ENCODE results near the gene ZNF208. TPM values are rescaled to one million over a fixed set of nuclear protein-coding genes. Genes with fewer than 3 reads are reported as not detected.
"Not testable (repeated sequence)": the region's sequence is repeated elsewhere in the genome, so short reads cannot be mapped to it uniquely, and the experiment has no call there.

Gene ZNF208
- total and polyA plus RNA-seq, 9 donors, result 0.27 to 0.85 (median 0.48) TPM

DNA sequence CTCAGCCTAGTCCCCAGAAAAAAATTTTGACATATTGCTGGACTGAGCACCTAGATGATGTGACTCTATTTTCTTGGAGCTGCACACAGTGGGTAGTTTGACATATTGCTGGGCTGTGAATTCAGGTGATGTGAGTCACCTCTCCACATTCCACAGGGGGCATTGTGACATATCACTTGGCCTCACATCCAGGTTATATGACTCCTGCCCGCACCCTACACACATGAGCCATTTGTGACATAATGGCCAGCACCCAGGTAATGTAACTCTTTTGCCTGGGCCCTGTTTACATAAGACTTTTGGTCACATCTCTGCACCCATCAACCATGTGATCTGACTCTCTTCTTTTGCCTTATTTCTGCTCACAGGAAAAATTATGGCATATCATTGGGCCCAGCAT is 119.7 kb downstream of the ZNF208 start:
- Histone ChIP-seq H3K27me3 (ENCODE audit: control insufficient read depth, insufficient read depth, low read length) (no peaks in the 10 kb centered on the region), H3K4me3 (ENCODE audit: low read length) (no peak overlapping the region), H3K4me1 (ENCODE audit: control insufficient read depth, insufficient read depth, low read length) (no peaks in the 10 kb centered on the region), H3K36me3 (ENCODE audit: control insufficient read depth, insufficient read depth, low read length) (no peaks in the 10 kb centered on the region), H3K9me3 (replicated peaks; ENCODE audit: control insufficient read depth, low read depth, low read length) (peaks cover 2% of the 10 kb centered on the region), H3K27ac (ENCODE audit: low read length) (no peak overlapping the region)
- whole genome bisulfite sequencing (ENCODE audit: insufficient coverage), result 67% methylated on average over 1 of the region's 1 CpG
- DNase-seq, result no peak

GRCh38 chr19:21890017-21890416 is 120.7 kb downstream of the ZNF208 start:
- H3K27me3 ChIP-seq (ENCODE audit: control insufficient read depth, insufficient read depth, low read length); H3K27ac ChIP-seq (ENCODE audit: low read length); DNase-seq; H3K4me3 ChIP-seq (ENCODE audit: low read length); H3K9me3 ChIP-seq (replicated peaks; ENCODE audit: control insufficient read depth, low read depth, low read length); H3K36me3 ChIP-seq (ENCODE audit: control insufficient read depth, insufficient read depth, low read length); H3K4me1 ChIP-seq (ENCODE audit: control insufficient read depth, insufficient read depth, low read length): not testable (repeated sequence)
- 4% methylated on average over 4 of the region's 9 CpGs for WGBS (ENCODE audit: insufficient coverage)

DNA sequence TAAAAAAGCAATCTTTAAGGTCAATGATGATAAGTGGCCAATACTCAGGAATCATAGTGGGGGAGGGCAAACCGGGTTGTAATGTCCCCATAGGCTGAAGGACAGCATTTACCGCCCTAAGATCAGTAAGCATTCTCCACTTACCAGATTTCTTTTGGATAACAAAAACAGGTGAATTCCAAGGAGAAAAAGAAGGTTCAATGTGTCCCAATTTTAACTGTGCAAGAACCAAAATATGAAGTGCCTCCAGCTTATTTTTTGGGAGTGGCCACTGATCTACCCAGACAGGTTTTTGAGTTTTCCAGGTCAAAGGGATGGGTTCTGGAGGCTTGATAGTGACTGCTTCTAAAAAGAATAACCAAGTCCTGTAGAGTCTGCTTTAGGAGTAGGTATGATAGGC is 125.2 kb downstream of the ZNF208 start:
- not testable (repeated sequence) for H3K27me3 ChIP-seq (ENCODE audit: control insufficient read depth, insufficient read depth, low read length); H3K4me1 ChIP-seq (ENCODE audit: control insufficient read depth, insufficient read depth, low read length); DNase-seq; H3K36me3 ChIP-seq (ENCODE audit: control insufficient read depth, insufficient read depth, low read length); H3K4me3 ChIP-seq (ENCODE audit: low read length); H3K27ac ChIP-seq (ENCODE audit: low read length); H3K9me3 ChIP-seq (replicated peaks; ENCODE audit: control insufficient read depth, low read depth, low read length)
- WGBS (ENCODE audit: insufficient coverage), result no CpG with 5 or more reads among the region's 2 CpGs

DNA sequence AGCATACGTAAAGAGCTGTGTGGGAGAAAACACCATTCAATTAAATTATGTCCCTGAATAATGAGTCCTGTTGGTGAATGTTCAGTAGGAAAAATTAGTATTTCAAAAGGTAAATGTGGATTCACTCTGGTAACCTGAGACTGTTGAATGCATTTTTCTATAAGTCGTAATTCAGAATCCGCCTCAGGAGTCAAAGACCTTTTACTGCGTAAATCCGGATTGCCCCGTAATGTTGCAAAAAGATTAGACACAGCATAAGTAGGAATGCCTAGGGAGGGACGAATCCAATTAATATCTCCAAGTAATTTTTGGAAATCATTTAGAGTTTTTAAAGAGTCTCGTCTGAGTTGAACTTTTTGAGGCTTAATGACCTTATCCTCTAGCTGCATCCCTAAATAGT is 126.0 kb downstream of the ZNF208 start:
- not testable (repeated sequence) for H3K4me1 ChIP-seq (ENCODE audit: control insufficient read depth, insufficient read depth, low read length); H3K27ac ChIP-seq (ENCODE audit: low read length); H3K9me3 ChIP-seq (replicated peaks; ENCODE audit: control insufficient read depth, low read depth, low read length); H3K27me3 ChIP-seq (ENCODE audit: control insufficient read depth, insufficient read depth, low read length); H3K4me3 ChIP-seq (ENCODE audit: low read length); DNase-seq; H3K36me3 ChIP-seq (ENCODE audit: control insufficient read depth, insufficient read depth, low read length)
- no CpG with 5 or more reads among the region's 8 CpGs for WGBS (ENCODE audit: insufficient coverage)

- Histone ChIP-seq H3K4me1 (ENCODE audit: control insufficient read depth, insufficient read depth, low read length) (no peaks in the 10 kb centered on the region), H3K27me3 (ENCODE audit: control insufficient read depth, insufficient read depth, low read length) (no peaks in the 10 kb centered on the region), H3K36me3 (ENCODE audit: control insufficient read depth, insufficient read depth, low read length) (no peaks in the 10 kb centered on the region), H3K9me3 (replicated peaks; ENCODE audit: control insufficient read depth, low read depth, low read length) (peaks cover 8% of the 10 kb centered on the region), H3K4me3 (ENCODE audit: low read length) (no peak overlapping the region), H3K27ac (ENCODE audit: low read length) (no peak overlapping the region)
- DNase-seq, result no peak
- WGBS (ENCODE audit: insufficient coverage), result 72% methylated on average over 9 of the region's 10 CpGs
Measured at GRCh38 chr19:21883516-21883915, 127.2 kb downstream of the ZNF208 start.

Other genes with a start within 250 kb of the ZNF208 start
- 11.4 TPM for gene ZNF100, start 243.4 kb downstream of the ZNF208 start, total RNA-seq
- 1 to 10 TPM; 4.6 to 7.7 (median 6.8) TPM for gene ZNF100, start 243.4 kb downstream of the ZNF208 start, polyA plus RNA-seq (ENCODE audit: insufficient read depth in 1 of 8, insufficient read length in 8 of 8, low replicate concordance in 1 of 8)
- 16.7 TPM for gene ZNF43, start 174.8 kb downstream of the ZNF208 start, total RNA-seq
- 10 to 100 TPM in 6 of 8 donors, 1 to 10 TPM in 2; 6.8 to 14.1 (median 12.0) TPM for gene ZNF43, start 174.8 kb downstream of the ZNF208 start, polyA plus RNA-seq (ENCODE audit: insufficient read depth in 1 of 8, insufficient read length in 8 of 8, low replicate concordance in 1 of 8)
- gene ZNF257, start 41.5 kb upstream of the ZNF208 start, total RNA-seq, result 2.8 TPM
- 1 to 10 TPM in 6 of 8 donors, under 1 TPM in 2; 0.90 to 1.7 (median 1.4) TPM for gene ZNF257, start 41.5 kb upstream of the ZNF208 start, polyA plus RNA-seq (ENCODE audit: insufficient read depth in 1 of 8, insufficient read length in 8 of 8, low replicate concordance in 1 of 8)
- gene ZNF676, start 186.0 kb upstream of the ZNF208 start, total RNA-seq, result 0.04 TPM
- gene ZNF676, start 186.0 kb upstream of the ZNF208 start, polyA plus RNA-seq (ENCODE audit: insufficient read depth in 1 of 8, insufficient read length in 8 of 8, low replicate concordance in 1 of 8), result under 1 TPM; 0.05 to 0.18 (median 0.08) TPM

Measured in muscle of leg (tissue), 11 donors.